Epithelial cell of proximal tubule (primary cell): Measurements from ENCODE around the gene FOXC2. TPM values are rescaled to one million over a fixed set of nuclear protein-coding genes. Genes with fewer than 3 reads are reported as not detected.

Source experiments
- DNase-seq: peaks from one replicate; pipeline ENCODE4 v3.0.0-alpha.2; 2011; ENCODE audit warnings: low read depth
- H3K4me3 ChIP-seq: 2 replicates; pipeline ENCODE4 v1.5.1; 2011; ENCODE audit warnings: low read depth, mild to moderate bottlenecking, low read length
- CTCF ChIP-seq: conservative IDR thresholded peaks from 2 replicates; pipeline ENCODE4 v1.5.1; 2012; ENCODE audit warnings: low read depth, mild to moderate bottlenecking, low read length
- total RNA-seq: library from RNA; depleted of rRNA; stranded (reverse); fragments of >200 nt; gene quantifications from 2 replicates; pipeline ENCODE4 v1.2.3, GENCODE V29; 2015

The FOXC2 gene
- total RNA-seq, 1 donor from 2014 or later = 26.5 TPM

- TF ChIP-seq CTCF = no peak
- no peak for DNase-seq
- H3K4me3 ChIP-seq = no peak overlapping the region
Measured at GRCh38 chr16:86616906-86617305, 50.3 kb downstream of the FOXC2 start.

- DNase-seq = no peak
- no peak overlapping the region for H3K4me3 ChIP-seq
- TF ChIP-seq CTCF = no peak
Measured at GRCh38 chr16:86618431-86619238, 52.0 kb downstream of the FOXC2 start.

Other genes starting within 250 kb of the FOXC2 start
- gene FOXF1, start 56.3 kb upstream of the FOXC2 start, total RNA-seq = 0.12 TPM in 1 of 2 replicates, not detected in the other
- 7.1 and 13.2 TPM in 2 replicates for gene MTHFSD, start 11.6 kb upstream of the FOXC2 start, total RNA-seq
- 11.6 and 14.6 TPM in 2 replicates for gene FOXL1, start 11.7 kb downstream of the FOXC2 start, total RNA-seq